Endodermal cell (in vitro differentiated cells): Measurements from ENCODE around the gene AGXT. TPM values are rescaled to one million over a fixed set of nuclear protein-coding genes. Genes with fewer than 3 reads are reported as not detected.

Source experiments
- DNase-seq: peaks from one replicate; pipeline ENCODE4 v3.0.0-alpha.2; 2017
- H3K27ac ChIP-seq: 2 replicates; pipeline ENCODE4 v1.5.1; 2013; ENCODE audit warnings: mild to moderate bottlenecking, low read depth, low read length, moderate library complexity
- H3K27me3 ChIP-seq: 2 replicates; pipeline ENCODE4 v1.6.1; 2013; ENCODE audit warnings: mild to moderate bottlenecking, low read length, moderate library complexity; ENCODE audit not compliant: insufficient read depth, control insufficient read depth, poor library complexity, severe bottlenecking
- H3K36me3 ChIP-seq: 2 replicates; pipeline ENCODE4 v1.7.0; 2013; ENCODE audit warnings: mild to moderate bottlenecking, low read length, moderate library complexity; ENCODE audit not compliant: control insufficient read depth, insufficient read depth
- H3K4me1 ChIP-seq: one replicate; pipeline ENCODE4 v1.7.0; 2013; ENCODE audit warnings: low read length; ENCODE audit not compliant: control insufficient read depth, insufficient read depth
- H3K4me3 ChIP-seq: 2 replicates; pipeline ENCODE4 v1.5.1; 2013; ENCODE audit warnings: mild to moderate bottlenecking, low read length, moderate library complexity
- H3K9ac ChIP-seq: 2 replicates; pipeline ENCODE4 v1.6.1; 2013; ENCODE audit warnings: mild to moderate bottlenecking, low read length, moderate library complexity; ENCODE audit not compliant: poor library complexity, severe bottlenecking; ENCODE audit errors: extremely low read depth
- H3K9me3 ChIP-seq: 2 replicates; pipeline ENCODE4 v1.6.1; 2013; ENCODE audit warnings: mild to moderate bottlenecking, low read length, moderate library complexity; ENCODE audit not compliant: control insufficient read depth
- H3K27ac Mint-ChIP-seq: 2 replicates; pipeline ENCODE4 v1.8.0; 2020; ENCODE audit warnings: mixed read lengths
- H3K27me3 Mint-ChIP-seq: 2 replicates; pipeline ENCODE4 v1.8.0; 2021; ENCODE audit warnings: mild to moderate bottlenecking, mixed read lengths; ENCODE audit not compliant: insufficient read depth
- H3K36me3 Mint-ChIP-seq: 2 replicates; pipeline ENCODE4 v1.8.0; 2020; ENCODE audit warnings: low read depth, mixed read lengths
- H3K4me1 Mint-ChIP-seq: 2 replicates; pipeline ENCODE4 v1.8.0; 2020; ENCODE audit warnings: mixed read lengths
- H3K4me3 Mint-ChIP-seq: 2 replicates; pipeline ENCODE4 v1.8.0; 2020; ENCODE audit warnings: mild to moderate bottlenecking, moderate library complexity, mixed read lengths
- H3K9me3 Mint-ChIP-seq: 2 replicates; pipeline ENCODE4 v1.8.0; 2020; ENCODE audit warnings: mild to moderate bottlenecking, mixed read lengths
- WGBS, 2 experiments: methylation state at CpG; one replicate each; pipeline versions ENCODE4 v1.1.5 to v1.1.7; 2013; ENCODE audit warnings: missing lambda C conversion rate in 2 of 2, mixed read lengths in 1 of 2; ENCODE audit not compliant: insufficient coverage in 1 of 2, insufficient read length in 1 of 2; 5-methylcytosine and 5-hydroxymethylcytosine counted together
- total RNA-seq, 2 donors: library from RNA; stranded (reverse); fragmentation: NEBNext Ultra II Directional in 1 of 2; extraction: Animal tissue kit (Norgen Biotek cat#: 25700) in 1 of 2; gene quantifications; 2 replicates in 1 of 2; 3 replicates in 1 of 2; pipeline ENCODE4 v1.2.1, GENCODE V29; 2021
- TF ChIP-seq, protein P1 (sequence below): fragments of 200-600 bp; sonication (generic); conservative IDR thresholded peaks from 2 replicates; pipeline ENCODE4 v1.5.0; 2021; ENCODE audit warnings: antibody characterized with exemption, mild to moderate bottlenecking

The AGXT gene
- total RNA-seq, 2 donors from 2014 or later: 0.31 TPM; not detected in 1

DNA sequence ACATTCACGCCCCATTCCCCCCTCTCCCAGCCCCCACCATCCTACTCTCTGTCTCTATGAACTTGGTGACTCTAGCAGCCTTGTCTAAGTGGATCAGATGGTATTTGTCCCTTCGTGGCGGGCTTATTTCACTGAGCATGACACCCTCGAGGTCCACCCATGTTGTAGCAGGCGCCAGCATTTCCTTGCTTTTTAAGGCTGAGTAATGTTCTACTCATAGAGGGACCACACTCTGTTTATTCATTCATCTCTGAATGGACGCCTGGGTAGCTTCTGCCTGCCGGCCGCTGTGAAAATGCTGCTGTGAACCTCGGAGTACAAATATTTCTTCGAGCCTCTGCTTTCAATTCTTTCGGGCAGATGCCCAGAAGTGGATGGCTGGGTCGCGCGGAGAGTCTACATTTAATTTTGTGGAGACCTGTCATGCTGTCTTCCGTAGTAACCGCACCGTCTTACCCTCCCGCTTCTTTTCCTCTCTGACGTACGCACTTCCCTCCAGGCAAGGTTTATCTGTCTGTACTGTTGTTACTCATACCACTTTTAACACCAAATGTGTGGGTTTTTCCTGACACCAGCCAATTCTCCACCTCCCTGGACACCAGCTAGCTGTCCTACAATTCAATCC lies 43.1 kb downstream of the AGXT start:
- H3K27ac ChIP-seq: no peak overlapping the region
- H3K9me3 Mint-ChIP-seq: no peaks in the 10 kb centered on the region
- no peak overlapping the region for H3K4me3 ChIP-seq
- H3K9me3 ChIP-seq: no peaks in the 10 kb centered on the region
- H3K4me1 ChIP-seq: no peaks in the 10 kb centered on the region
- DNase-seq: no peak
- no peak overlapping the region for H3K9ac ChIP-seq
- peaks cover 30% of the 10 kb centered on the region for H3K27me3 Mint-ChIP-seq
- no peak overlapping the region for H3K4me3 Mint-ChIP-seq
- 87 to 93% methylated on average over 19 to 20 of the region's 20 CpGs for WGBS, 2 experiments
- no peaks in the 10 kb centered on the region for H3K36me3 Mint-ChIP-seq
- no peaks in the 10 kb centered on the region for H3K4me1 Mint-ChIP-seq
- peaks cover 19% of the 10 kb centered on the region for H3K27me3 ChIP-seq
- H3K27ac Mint-ChIP-seq: no peak overlapping the region
- TF ChIP-seq, protein P1, sequence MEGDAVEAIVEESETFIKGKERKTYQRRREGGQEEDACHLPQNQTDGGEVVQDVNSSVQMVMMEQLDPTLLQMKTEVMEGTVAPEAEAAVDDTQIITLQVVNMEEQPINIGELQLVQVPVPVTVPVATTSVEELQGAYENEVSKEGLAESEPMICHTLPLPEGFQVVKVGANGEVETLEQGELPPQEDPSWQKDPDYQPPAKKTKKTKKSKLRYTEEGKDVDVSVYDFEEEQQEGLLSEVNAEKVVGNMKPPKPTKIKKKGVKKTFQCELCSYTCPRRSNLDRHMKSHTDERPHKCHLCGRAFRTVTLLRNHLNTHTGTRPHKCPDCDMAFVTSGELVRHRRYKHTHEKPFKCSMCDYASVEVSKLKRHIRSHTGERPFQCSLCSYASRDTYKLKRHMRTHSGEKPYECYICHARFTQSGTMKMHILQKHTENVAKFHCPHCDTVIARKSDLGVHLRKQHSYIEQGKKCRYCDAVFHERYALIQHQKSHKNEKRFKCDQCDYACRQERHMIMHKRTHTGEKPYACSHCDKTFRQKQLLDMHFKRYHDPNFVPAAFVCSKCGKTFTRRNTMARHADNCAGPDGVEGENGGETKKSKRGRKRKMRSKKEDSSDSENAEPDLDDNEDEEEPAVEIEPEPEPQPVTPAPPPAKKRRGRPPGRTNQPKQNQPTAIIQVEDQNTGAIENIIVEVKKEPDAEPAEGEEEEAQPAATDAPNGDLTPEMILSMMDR: no peak
- no peaks in the 10 kb centered on the region for H3K36me3 ChIP-seq

DNA sequence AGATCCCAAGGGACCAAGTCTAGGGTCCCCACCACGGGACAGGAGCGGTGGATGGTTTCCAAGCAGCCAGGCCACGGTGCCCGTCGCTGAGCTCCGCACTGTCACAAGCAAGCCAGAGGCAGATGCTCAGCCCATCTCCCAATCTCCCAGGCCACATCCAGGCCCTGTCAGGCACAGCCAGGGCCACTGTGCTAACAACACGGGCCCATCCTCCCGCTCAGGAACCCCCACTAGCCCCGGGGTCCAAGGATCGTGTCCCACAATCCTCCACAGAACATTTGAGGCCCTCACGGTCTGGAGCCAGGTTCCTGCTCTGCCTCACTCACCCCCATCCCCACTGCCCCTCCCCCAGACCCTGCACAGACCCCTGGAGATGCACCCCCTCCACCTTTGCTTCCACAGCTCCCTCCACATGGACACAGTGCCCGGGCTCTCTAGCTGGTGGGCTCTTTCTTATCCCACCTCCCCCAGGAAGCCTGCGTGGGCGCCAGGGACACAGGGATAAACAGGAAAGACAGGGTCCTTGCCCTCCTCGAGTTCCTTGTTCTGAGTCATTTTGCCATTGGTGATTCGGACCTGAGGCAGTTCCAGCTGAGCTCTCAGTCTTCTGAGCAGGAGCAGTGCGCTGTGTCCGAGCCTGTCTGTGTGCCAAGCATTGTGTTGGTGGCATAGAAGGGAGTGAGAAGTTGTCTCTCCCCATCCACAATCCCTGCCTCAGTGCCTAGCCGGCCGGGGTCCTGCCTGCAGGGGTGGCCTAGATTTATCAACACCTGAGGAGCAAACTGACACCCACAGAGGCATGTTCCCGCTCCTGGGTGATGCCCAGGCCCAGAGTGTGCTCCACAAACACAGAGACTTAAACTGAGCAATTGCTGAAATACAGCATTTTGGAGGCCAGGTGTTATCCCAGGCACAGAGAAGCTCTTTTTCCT lies 44.5 kb downstream of the AGXT start:
- Mint-ChIP-seq H3K27me3 (peaks cover 24% of the 10 kb centered on the region), H3K4me3 (no peak overlapping the region), H3K36me3 (no peaks in the 10 kb centered on the region), H3K9me3 (no peaks in the 10 kb centered on the region), H3K27ac (no peak overlapping the region), H3K4me1 (no peaks in the 10 kb centered on the region)
- DNase-seq: no peak
- 84 to 90% methylated on average over 6 to 21 of the region's 21 CpGs for WGBS, 2 experiments
- TF ChIP-seq, protein P1: no peak
- no peak overlapping the region for H3K9ac ChIP-seq
- peaks cover 19% of the 10 kb centered on the region for H3K27me3 ChIP-seq
- H3K4me1 ChIP-seq: no peaks in the 10 kb centered on the region
- no peaks in the 10 kb centered on the region for H3K36me3 ChIP-seq
- H3K9me3 ChIP-seq: no peaks in the 10 kb centered on the region
- no peak overlapping the region for H3K4me3 ChIP-seq
- H3K27ac ChIP-seq: no peak overlapping the region

DNA sequence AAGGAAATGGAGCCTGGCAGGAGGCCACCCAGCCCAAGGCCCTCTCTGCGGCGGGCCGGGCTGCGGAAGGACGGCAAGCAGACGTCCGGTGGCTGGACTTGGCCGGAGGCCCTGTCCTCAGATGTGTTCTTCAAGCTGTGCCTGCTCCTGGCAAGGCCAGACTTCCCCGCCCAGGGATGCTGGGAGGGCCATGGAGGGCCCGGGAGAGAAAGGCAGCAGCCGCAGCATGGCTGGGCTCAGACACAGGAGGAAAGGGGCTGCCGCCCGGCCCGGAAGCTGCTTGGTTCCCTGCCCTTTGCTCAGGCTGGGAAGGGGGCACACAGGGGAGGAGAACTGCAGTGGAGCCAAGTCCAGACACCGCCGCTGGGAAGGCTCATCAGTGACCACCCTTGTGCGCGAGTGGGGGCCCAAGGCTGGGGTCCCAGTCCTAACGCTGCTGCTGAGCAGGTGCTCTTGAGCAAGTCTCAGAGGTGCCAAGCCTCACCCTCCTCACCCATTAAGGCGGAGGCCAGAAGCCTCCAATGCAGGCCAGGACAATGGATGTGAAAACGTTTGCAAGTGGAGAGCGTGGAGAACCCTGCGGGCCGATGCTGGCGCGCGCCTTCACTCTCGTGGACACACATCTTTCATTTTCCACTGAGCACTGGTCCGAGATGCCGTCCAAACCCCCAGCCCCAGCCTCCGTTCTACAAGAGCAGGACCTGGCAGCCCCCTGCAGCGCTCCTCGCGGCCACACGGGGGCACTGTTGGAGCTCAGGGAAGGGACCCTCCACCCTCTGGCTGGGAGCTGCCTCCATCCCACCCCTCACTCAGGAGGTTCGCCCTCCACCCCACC lies 45.4 kb downstream of the AGXT start:
- H3K36me3 Mint-ChIP-seq: no peaks in the 10 kb centered on the region
- WGBS, 2 experiments: 40 to 57% methylated on average over 20 to 36 of the region's 36 CpGs
- H3K4me3 Mint-ChIP-seq: no peak overlapping the region
- no peak overlapping the region for H3K27ac ChIP-seq
- TF ChIP-seq, protein P1: peak; percentile 97
- H3K27ac Mint-ChIP-seq: no peak overlapping the region
- H3K27me3 ChIP-seq: peaks cover 19% of the 10 kb centered on the region
- H3K9me3 Mint-ChIP-seq: no peaks in the 10 kb centered on the region
- H3K9ac ChIP-seq: no peak overlapping the region
- peak; percentile 95 for DNase-seq
- H3K4me3 ChIP-seq: no peak overlapping the region
- H3K4me1 Mint-ChIP-seq: no peaks in the 10 kb centered on the region
- peaks cover 24% of the 10 kb centered on the region for H3K27me3 Mint-ChIP-seq
- H3K36me3 ChIP-seq: no peaks in the 10 kb centered on the region
- H3K4me1 ChIP-seq: no peaks in the 10 kb centered on the region
- no peaks in the 10 kb centered on the region for H3K9me3 ChIP-seq
